Hepatocyte (in vitro differentiated cells): Measurements from ENCODE around the gene FOXP4.

ENCODE experiments used
- CTCF ChIP-seq: fragments of 200-600 bp; sonication (generic); IDR thresholded peaks from 2 replicates; pipeline ENCODE4 v1.5.1; 2016; ENCODE audit warnings: antibody characterized with exemption, mild to moderate bottlenecking; ENCODE audit not compliant: poor library complexity
- EZH2 ChIP-seq: fragments of 200-600 bp; sonication (generic); IDR thresholded peaks from 2 replicates; pipeline ENCODE4 v1.6.1; 2016; ENCODE audit warnings: antibody characterized with exemption, mild to moderate bottlenecking, borderline replicate concordance

GRCh38 chr6:41578217-41579087 lies 32.3 kb downstream of the FOXP4 start:
- TF ChIP-seq CTCF: no peak
- no peak for TF ChIP-seq EZH2
